Activated effector memory CD4-positive, alpha-beta T cell treated with anti-CD3 and anti-CD28 coated beads, Interleukin-2, amount 50 U/mL, for 16 hours (primary cell): ENCODE data around the gene SH3RF1.

Source experiments
- DNase-seq: peaks from one replicate; pipeline ENCODE4 v3.0.0-alpha.2; 2020

Gene SH3RF1

DNA sequence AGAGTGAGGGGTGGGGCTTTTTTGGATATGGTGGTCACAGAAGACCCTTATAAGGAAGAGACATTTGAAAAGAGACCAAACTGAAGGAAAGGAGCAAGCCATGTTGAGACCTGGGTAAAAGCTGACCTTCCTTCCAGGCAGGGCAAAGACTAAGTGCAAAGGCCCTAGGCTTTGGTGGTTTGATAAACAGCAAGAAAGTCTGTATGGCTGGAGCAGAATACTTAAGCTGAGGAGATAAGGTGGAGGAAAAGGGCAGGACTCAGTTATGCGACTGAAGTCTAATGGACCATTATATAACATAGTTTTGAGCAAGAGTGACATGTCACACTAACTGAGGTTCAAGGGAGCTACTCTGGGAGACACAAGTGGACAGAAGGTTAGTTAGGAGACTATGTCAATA, 20.0 kb downstream of the SH3RF1 start:
- no peak for DNase-seq

DNA sequence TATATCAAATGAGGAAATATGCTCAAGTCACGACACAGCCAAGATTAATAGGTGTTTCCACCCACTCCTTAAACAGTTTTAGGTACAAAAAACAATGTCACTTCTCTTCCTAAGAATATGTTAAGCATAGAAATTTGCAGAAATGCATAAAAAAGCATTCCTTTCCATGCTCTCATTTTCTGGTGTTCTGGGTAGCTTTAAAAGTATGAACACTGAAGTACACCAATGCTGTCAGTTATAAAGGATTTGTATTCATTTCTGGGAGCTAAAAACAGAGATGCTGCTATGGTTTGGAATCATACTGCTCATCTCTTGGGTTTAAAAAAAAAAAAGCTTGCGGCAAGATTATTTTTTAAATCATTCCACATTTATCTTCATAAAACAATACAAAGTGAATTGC, 20.8 kb downstream of the SH3RF1 start:
- DNase-seq, result no peak

DNA sequence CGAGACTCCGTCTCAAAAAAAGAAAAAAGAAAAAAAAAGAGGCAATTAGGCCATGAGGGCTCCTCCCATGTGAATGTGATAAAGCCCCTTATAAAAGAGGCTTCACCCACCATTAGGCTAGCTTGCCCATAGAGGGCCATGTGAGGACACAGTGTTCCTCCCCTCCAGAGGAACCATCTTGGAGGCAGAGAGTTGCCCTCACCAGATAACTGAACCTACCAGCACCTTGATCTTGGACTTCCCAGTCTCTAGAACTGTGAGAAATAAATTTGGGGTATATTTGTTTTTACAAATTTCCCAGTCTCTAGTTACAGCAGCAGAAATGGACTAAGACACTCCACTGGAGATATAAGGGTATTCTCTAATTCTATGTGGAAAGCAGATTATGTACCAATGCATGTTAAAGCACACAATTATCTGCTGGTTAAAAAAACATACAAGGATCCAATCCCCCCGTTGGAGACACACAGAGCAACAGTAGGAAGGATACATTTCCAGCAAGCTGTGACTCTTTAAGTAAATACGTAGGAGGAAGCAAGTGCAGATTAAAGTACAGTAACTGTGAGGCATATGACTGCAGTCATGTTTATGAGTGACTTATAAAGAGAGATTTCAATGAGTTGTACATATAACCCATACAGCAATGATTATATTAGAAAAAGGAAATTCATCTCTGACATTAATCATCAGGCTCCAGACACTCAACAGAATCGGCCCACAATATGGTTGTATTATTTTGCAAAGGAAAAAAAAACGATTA, 21.4 kb downstream of the SH3RF1 start:
- DNase-seq, result no peak

DNA sequence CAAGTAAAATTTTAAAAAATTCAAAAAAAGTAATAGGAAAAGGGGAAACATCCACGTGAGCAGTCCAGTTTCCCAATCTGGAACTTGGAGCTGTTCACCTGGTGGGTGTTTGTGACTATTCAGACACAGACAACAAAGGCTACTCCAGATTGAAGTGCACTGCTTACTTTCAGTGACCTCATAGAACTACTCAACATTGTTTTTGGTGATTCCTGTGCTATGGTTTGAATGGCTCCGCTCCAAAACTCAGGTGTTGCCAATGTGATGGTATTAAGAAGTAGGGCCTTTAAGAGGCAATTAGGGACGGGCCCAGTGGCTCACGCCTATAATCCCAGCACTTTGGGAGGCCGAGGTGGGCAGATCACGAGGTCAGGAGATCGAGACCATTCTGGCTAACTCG, 22.1 kb downstream of the SH3RF1 start:
- DNase-seq, result no peak

DNA sequence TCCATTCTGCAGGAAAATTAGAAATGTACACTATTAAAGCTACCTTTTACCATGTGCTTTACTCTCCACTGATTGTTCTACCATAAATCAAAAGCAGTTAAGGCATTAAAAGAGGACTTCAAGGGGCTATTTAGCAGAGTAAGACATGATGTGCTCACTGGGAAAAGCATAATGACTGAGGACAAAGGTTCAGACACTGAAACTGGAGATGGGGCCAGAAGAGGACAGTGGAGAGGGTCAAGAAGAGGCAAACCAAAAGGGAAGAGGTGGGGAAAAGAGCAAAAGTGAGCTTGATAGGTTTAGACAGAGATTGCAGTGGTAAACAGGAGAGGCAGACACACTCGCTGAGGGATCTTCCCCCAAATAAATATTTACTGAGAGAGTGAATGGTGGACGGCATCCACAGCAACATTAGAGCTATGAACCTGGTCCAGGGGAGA, 23.8 kb downstream of the SH3RF1 start:
- DNase-seq, result no peak

DNA sequence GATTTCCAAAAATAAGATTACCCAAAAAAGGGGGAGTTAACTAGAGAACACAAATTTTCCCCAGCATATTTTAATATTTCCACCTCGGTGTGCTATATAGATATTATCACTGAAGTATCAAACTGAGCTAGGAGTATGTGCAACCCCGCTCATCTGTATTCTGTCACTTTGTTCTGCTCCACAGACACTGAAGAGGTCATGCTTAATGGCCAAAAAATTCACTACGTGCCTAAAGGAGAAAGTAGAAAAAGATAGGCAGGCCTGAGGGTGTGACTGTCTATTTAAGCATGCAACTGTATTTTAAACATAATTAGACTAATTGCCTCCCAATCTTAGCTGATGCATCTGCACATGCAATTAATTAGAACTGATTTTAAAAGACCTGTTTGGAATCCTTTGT, 24.5 kb downstream of the SH3RF1 start:
- DNase-seq, result no peak

DNA sequence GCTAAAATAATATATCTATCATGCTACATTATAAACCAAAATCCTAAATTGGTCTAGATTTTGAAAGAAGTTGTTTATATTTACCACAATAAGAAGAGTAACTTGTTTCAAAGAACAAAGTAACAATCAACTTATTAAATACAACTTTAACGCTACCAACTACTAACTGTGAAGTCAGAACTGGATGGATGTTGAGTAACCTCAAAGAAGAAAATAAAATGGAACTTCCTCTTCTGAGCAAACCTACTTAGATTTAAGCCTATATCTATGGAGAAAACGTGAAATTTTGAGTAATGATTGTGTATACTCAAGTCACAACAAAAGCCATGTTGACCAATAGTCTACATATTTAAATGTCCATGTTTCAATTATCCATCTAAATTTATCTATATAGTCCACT, 25.7 kb downstream of the SH3RF1 start:
- no peak for DNase-seq

DNA sequence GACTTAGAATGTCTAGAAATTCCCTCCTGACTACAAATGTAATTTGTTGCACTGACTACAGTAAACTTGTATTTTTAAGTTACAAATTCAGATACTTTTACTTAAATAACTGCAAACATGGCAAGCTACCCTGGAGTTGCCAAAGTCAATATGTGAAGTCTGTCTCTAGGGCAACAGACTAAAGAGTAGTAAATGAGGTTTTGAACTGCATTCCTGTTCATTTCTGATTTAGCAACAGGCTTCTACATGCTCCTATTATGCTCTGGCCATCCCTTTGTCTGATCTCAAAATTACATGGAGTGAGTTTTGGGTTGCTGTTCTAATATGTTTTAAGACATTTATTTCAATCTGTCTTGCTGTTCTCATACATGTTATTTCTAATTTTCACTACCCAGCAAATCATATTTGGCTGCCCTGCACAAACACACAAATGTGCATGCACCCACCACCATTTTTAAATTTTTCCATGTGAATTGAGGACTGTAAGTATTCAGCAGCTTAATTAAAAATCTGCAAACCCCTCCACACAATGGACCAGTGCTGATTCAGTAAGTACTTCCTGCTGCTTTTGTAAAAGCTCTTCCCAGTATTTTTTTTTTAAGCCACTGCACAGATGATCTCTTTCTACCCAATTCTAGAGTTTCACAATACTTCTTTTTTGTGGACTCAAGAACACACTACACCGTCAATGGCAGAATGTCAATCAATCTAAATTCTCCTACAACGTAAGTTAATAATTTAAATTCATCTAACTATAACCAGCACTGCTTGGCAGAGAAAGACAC, 26.7 kb downstream of the SH3RF1 start:
- DNase-seq, result no peak

DNA sequence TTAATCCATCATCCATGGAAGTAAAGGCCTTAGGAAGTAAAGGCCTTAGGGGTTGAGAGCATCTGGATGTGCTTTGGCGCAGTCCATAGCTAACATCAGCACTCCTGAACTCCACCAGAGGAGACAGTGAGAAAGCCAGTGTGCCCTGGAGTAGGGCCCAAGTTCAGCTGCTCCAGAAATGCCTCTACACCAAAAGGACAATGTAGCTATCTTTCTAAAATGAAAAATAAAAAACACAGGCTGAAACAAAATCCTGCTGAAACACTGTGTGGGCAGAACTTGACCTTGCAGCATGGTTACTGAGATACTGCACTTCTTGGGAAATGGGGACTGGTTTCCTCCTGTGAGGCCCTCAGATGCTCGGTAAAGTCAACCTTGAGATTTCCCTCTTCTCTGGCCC, 29.3 kb downstream of the SH3RF1 start:
- no peak for DNase-seq

DNA sequence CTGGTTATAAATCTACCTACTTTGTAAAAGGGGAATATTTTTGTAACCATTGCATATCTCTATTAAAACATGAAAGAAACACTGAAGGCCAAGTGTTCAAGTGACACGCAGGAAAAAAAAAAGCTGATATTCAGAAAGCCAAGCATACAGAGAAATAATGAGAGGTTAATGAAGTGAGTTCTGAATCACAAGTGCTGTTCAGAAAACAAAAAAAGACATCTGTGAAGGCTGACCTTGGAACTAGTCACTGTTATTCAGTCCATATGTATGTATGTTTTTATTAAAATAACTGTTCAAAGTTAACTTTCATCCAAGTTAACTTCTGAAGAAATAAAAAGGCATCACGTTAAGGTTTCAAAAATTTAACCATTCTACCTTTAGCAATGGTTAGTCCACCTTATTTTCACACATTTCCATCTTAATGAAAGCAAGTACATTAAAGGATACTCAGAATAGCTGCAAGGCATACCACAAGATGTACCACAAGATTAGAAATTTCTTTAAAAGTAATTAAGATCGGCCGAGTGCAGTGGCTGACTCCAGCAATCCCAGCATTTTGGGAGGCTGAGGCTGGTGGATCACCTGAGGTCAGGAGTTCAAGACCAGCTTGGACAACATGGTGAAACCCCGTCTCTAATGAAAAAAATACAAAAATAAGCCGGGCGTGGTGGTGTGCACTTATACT, 31.4 kb downstream of the SH3RF1 start:
- no peak for DNase-seq

DNA sequence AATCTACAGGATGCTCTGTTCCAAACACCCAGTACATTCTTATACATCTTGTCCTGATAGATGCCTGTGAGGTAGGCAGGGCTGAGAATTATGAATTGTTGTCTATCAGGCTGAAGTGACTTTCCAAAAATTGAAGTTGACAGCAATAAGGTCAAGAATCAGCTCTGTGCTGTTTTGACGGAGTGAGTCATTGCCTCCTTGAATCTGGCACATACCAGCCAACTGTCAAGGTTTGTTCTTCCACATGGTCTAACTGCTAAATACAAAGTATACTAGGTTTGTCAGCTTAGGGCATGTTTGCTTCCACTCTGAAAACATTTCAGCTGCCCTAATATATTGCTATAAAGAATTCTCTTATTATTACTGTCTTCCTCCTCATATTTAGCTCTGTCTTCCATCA, 32.3 kb downstream of the SH3RF1 start:
- DNase-seq, result no peak

DNA sequence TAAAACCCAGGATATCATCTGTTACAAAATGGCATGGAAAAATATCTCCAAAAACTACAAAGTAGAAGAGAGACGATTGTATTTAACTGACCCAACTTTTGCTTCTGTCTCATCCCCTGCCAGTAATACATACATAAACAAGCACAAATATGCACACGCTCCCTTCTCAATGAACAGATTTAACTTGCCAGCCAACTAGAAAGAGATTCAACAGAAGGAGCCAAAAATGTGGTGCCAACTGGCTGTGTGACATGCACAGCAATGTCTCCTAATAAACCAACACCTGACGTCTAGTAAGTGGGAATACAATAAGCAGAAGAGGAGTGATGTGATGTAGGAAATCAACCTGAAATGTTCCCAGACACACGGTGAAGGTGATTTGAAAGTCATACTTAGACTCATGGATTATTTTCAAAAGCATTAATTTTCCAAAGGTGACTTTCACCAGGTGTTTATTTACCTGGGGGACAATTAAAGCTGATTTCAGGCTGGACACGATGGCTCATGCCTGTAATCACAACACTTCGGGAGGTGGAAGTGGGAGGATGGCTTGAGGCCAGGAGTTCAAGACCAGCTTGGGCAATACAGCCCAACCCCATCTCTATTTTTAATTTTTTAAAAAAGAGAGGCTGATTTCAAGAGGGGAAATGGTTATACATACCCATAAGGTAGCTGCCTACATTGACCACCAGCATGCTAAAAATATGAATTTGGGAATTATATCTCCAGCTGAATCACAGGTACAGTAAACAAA, 33.7 kb downstream of the SH3RF1 start:
- DNase-seq, result no peak

DNA sequence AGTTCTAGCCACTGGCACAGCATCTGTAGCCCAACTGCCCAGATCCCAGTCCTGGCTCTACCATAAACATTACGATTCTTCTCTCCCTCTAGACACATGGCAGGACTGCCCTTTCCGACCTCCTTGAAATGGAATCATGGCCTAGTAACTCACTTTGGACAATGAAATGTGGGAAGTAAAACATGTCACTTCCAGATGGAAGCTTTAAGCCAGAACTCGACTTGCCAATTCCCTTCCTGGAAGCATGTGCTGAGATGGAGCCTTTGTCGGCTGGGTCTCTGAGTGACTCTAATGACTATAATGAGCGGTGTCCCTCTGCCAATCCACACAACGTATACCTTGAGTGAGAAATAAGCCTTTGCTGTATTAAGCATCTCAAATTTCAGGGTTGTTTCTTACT, 34.7 kb downstream of the SH3RF1 start:
- DNase-seq, result no peak

DNA sequence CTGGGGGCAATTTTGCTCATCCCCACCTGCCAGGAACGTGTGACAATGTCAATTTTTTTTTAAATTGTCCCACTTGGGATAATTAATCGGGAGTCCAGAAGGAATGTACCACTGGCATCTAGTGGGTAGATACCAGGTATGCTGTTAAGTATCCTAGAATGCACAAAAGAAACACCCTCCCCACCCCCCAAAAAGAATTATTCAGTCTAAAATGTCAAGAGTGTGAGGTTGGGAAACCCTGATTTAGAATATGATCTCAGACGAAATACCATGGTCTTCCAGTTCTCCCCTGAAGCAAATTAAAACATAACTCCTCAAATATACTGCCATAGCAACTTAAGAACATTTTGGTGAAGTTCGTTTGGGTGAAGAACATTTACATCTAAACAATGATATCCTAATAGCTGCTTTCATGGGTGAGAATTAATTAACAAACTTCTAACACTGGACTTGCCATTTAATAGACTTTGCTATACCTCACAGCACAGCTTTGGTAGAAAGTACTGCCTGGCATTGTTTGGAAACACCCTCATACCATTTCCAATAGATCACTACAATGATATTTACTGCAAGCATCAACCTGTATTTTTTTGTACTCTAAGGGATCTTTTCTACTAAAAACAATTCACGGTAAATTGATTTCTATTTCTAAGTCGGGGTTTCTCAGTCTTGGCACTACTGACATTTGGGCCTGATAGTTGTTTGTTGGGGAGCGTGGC, 36.5 kb downstream of the SH3RF1 start:
- DNase-seq, result no peak

DNA sequence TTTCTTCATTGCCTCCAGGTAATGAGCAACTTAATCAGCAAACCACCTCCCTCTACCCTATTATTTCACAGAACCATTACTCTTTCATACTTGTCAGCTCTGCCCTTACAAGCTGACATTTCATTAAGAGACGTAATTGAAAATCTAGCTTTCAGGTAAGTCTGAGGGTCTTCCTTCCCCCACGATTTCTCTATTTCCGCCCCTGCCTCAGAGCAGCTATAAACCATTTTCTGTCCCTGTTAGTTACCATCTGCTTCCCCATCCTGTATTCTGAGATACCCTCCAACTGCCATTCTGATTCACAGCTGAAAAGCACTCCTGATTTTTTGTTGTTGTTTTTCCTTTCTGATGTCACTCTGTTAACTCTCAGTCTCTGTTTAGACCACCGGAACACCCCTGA, 37.1 kb downstream of the SH3RF1 start:
- DNase-seq, result no peak

DNA sequence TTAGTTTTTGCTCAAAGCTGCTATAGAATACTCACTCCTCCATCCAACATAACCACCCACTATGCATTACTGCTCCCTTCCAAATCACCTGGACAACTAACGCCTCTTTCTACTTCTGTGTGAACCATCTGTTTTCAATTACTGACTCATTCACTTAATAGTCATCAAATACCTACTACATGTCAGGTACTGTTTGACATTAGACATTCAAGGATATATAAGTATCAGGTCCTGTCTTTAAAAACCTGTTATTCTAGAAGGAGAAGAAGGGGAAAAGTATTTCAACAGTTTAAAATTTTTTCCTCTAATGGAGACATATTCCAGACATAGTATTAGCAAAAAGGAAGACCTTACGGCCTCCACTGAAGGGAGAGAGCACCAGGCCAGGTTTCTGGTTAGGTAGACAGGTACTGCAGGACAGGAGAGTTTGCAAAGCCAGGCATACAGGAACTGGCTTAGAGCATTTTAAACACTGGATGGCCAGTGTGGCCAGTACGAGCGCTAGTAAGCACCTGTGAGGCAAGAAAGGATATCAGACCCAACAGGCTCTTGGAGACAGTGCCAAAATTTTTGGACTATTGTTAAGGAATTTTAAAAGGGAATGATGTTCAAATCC, 39.0 kb downstream of the SH3RF1 start:
- DNase-seq, result no peak

DNA sequence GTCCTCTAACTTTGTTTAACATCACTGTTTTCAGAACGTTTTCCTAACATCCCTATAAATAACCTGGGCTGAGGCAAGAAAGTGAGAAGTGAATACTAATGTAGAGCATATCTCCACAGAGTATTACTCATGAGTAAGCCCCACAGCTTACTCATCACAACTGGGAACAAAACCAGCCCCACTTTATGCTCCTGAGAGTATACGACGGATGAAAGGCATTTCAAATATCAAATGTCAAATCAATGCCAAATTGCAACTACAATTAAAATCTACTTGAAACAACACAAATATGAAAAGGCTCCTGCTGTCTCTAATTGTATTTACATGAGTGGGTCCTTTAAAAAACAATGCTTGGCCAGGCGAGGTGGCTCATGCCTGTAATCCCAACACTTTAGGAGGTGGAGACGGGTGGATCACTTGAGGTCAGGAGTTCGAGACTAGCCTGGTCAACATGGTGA, 41.2 kb downstream of the SH3RF1 start:
- no peak for DNase-seq

DNA sequence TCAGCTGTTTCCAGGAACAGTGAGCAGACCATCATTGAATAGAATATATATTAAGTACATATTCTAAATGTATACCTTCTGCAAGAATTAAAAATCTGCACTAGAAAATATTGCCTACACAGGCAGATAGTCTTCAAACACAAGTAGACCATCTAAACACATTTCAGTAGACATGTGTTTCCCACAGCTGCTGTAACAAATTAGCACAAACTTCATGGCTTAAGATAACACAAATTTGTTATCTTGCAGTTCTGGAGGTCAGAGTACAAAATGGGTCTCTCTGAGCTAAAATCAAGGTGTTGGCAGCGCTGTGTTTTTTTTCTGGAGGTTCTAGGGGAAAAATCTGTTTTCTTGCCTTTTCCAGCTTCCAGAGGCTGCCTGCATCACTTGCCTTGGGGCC, 42.7 kb downstream of the SH3RF1 start:
- no peak for DNase-seq

DNA sequence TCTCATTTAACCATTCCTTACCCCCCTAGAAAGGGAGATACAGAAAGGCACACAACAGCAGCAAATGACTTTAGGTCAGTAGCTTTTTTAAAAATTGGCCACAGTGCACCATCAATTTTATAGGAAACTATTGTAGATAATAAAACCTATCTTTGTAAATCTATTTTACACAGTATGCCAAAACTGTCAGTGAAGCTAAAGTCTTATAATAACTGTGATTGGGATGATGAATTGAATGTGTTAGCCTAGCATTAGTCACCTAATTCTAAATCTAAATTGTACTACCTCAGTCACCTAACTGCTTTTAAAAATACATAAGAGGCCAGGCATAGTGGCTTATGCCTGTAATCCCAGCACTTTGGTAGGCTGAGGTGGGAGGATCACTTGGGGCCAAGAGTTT, 44.2 kb downstream of the SH3RF1 start:
- no peak for DNase-seq

DNA sequence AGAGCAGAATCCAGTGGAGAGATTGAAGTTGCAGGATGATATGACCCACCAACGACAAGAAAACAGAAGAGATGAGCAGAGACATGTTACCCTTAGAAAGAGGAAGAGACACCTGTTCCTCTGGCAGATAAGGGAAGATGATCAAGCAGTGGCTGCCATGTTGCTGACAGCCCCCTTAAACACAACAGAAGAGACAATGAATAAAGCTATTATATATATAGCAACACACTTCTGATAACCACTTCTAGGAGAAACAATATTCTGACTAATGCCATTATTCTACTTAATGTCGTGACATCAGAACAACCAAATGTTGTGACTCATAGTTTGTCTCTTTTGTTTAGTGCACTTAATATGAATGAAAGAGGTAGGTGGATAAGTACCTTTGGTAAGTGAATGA, 44.9 kb downstream of the SH3RF1 start:
- DNase-seq, result no peak

DNA sequence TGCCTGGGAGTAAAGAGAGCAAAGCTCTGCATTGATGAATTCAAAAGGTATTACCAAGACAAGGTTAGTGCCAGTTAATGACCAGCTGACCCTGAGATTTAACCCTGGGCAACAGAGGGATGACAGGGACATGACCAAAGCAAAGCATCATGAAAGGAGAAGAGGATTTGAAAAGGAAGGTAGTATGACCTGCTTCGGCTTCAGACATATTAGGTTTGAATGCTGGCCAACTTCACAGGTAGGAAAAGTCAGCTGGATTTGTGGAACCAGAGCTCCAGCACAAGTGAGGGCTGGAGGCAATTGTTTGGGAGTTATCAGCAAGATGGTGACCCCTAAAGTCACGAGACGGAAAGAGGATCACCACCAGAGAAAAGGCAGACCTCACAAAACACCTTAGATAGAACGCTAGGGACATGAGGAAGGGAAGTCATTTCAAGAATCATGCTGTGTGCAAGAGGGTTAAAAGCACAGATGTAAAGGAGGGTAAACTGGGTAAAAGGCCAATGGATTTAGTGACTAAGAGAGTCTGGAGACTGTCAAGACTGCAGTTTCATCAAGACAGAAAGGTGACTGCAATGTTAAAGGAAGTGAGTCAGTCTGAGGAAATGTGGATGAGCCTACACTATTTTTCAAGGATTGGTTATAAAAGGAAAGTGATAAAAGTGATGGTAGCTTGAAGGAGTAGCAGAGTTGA, 45.6 kb downstream of the SH3RF1 start:
- no peak for DNase-seq
